Measurements from ENCODE around the gene OR14A16.

- TF ChIP-seq EZH2 (IDR thresholded peaks at IDR 0.05; ENCODE audit: insufficient read depth, poor library complexity, severe bottlenecking) (no peak), EZH2phosphoT487 (IDR thresholded peaks at IDR 0.05; ENCODE audit: insufficient read depth, low read depth) (no peak)
Observed at GRCh38 chr1:247833601-247834000, 9.7 kb upstream of the OR14A16 start.
